Effector CD8-positive, alpha-beta T cell (primary cell): ENCODE results near the gene GPR150.

Source experiments
- DNase-seq: peaks from one replicate; lab custom pipeline; 2025; lab: John Stamatoyannopoulos, UW
- total RNA-seq, 4 experiments: gene quantifications; one replicate each; lab custom pipeline; 2026; lab: John Stamatoyannopoulos, UW

The GPR150 gene
- total RNA-seq, result 0 to 0.49 (median 0.28) reads per million in 4 experiments

- DNase-seq, result no peak
Observed at GRCh38 chr5:95620030-95620869, at the start of gene GPR150. GPR150 (plus strand) TSS chr5:95620087; CDS start chr5:95620276, 189 bp downstream.

DNA sequence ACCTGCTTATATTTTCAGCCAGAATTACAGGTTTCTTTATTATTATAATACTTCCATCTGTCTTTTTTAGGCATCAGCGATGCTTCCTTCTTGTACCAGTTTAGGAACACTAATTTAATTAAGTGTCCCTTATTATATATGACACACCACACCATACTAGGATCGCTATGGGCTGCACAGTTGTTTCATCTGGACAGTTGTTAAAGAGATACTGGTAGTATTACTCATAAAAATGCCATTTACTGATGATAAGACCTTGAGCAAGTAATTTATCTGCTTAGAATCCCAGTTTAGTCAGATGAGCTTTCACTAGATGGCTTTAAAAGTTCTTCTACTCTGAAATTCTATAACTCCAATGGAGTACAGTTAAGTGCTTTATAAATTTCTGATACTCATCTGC lies 47.9 kb upstream of the GPR150 start:
- no peak for DNase-seq

DNA sequence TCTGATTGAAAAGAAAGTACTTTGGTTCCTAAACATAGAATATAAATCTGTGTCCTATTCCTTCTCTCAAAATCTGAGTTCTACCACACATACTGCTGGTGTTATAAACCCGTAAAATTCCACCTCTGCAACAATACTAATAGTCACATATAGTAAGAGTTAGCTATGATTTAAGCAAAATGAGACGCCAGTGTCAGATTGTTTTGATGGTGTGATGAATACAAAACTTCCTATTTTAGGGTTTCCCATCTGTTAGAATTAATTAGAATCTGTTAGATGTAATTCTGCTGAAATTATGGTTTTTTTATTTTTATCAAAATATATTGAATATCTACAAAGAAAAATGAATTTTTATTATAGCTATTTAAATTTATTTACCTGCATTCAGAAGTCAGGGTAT lies 38.3 kb upstream of the GPR150 start:
- no peak for DNase-seq

GRCh38 chr5:95583992-95584391 lies 35.9 kb upstream of the GPR150 start:
- DNase-seq, result no peak

DNA sequence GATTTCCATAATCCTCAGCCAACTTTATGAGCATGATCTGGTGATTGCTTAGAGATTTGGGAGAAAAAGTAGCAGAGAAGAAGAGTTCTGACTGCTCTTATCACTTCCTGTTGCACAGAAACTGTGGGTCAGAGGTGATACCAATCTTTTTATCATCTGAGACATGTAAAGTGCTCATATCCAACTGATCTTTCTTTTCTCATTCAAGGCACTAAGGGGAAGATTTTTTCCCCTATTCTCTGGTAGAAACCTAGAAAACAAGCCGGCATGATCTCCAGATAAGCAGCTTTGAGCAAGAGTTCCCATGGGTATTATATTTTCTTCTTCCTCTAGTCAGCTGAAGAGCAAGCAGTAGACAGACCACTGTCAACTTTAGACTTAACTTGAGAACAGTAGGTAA lies 29.0 kb upstream of the GPR150 start:
- DNase-seq, result no peak

DNA sequence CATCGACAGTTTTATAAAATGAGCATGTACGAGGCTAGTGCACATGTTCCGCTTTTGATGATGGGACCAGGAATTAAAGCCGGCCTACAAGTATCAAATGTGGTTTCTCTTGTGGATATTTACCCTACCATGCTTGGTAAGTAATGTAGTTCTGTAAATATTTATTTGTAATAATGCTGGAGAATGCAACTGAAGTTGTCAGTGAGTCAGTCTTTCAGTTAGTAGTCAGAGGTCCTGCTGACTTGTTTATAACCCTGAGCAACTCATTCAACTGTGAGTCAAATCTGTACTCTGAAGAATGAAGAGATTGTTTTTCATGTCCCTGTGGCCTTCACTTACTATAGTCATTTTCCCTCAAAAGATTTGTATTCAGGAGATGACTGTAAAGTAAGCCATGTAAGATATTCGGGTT lies 28.4 kb upstream of the GPR150 start:
- DNase-seq, result no peak

- no peak for DNase-seq
Observed at GRCh38 chr5:95595289-95595931, 24.5 kb upstream of the GPR150 start.

- DNase-seq, result no peak
Observed at GRCh38 chr5:95599252-95599651, 20.6 kb upstream of the GPR150 start.

DNA sequence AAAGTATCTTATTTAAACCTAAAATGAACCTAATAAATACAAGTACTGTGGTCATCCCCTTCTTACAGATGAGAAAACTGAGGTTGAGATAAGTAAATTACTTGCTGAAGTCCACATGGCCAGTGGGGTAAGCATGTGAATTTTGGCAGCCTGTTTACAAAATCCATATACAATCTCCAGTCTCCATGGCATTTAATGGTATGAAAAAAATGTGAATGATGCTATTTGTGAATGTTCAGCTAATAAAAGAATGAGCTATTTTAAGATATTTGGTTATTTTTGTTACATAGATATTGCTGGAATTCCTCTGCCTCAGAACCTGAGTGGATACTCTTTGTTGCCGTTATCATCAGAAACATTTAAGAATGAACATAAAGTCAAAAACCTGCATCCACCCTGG lies 19.3 kb upstream of the GPR150 start:
- DNase-seq, result no peak

DNA sequence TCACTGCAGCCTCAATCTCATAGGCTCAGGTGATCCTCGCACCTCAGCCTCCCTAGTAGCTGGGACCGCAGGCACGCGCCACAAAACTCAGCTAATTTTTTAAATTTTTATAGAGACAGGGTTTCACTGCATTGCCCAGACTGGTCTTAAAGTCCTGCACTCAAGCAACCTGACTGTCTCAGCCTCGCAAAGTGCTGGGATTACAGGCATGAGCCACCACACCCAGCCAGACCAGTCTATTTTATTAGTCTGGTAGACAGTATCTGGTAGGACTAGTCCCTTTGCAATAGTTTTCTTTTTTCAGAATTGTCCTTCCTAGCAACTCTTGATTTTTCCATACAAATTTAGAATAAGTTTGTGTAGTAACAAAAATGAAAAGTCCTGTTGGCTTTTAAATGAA lies 14.1 kb upstream of the GPR150 start:
- no peak for DNase-seq

DNA sequence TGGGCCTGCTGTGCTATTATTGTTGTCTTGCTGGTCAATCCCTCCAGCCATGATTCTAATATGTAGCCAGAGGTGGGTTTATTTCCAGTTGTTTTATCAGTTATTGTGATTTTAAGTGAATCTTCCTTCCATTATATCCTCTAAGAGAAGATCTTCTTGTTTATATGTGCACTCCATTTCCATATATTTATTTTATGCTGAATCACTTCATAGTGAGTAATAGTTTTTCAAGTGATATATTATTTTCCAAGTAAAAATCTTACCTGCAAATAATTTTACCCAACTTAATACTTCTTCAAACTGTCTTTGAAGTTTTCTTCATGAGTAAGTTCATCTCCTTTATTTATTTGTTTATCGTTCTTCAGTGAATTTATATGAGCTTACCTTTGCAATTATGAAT lies 13.5 kb upstream of the GPR150 start:
- DNase-seq, result no peak

GRCh38 chr5:95609711-95610110 lies 10.2 kb upstream of the GPR150 start:
- no peak for DNase-seq

GRCh38 chr5:95610546-95610945 lies 9.3 kb upstream of the GPR150 start:
- DNase-seq, result no peak

GRCh38 chr5:95611396-95611795 lies 8.5 kb upstream of the GPR150 start:
- no peak for DNase-seq

GRCh38 chr5:95613514-95613913 lies 6.4 kb upstream of the GPR150 start:
- DNase-seq, result no peak

GRCh38 chr5:95615164-95615467 lies 4.8 kb upstream of the GPR150 start:
- DNase-seq, result no peak

GRCh38 chr5:95617057-95617456 lies 2.8 kb upstream of the GPR150 start:
- DNase-seq, result no peak

DNA sequence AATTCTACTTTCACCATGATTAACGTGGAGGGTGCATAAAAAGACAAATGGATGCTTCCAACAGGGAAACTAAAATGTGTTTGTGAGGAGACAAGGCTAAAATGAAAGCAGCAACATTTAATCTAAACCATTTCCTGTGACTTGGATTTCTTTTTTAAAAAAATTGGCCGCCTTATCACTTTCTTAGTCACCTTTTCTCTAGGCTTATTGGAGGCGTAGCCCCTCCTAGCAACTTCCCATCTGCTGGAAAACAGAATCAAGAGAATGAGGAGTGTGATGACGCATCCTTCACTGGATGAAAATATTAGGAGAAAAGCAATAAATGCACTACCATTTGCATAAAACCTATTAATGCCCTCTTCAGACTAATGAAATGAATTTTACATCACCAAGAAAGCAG lies 791 bp upstream of the GPR150 start:
- no peak for DNase-seq

DNA sequence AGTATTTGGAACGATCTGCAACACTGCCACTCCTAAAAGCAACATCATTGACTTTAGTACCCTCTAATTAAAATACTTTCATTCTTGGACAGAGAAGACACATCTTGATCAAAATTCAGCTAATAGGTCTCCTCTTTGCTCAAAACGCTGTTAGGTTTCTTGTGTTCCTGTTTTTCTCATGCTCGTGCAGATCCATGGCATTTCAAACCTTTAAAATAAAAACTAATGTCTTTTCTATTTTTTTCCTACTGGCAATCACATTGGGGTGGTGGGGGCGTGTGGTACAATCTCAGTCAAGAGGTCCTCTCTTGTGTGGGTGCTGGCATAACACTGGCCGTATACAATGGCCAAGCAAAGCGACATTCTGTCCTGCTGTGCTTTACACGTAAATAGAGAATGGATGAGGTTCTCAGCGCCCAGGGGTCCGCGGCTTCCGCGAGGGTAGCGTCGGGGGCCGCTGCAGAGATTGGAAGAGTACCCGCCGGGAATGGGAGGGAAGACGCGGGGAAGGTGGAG lies 315 bp upstream of the GPR150 start:
- DNase-seq, result no peak

- no peak for DNase-seq
Observed at GRCh38 chr5:95620870-95621838, 1.3 kb downstream of the GPR150 start.

DNA sequence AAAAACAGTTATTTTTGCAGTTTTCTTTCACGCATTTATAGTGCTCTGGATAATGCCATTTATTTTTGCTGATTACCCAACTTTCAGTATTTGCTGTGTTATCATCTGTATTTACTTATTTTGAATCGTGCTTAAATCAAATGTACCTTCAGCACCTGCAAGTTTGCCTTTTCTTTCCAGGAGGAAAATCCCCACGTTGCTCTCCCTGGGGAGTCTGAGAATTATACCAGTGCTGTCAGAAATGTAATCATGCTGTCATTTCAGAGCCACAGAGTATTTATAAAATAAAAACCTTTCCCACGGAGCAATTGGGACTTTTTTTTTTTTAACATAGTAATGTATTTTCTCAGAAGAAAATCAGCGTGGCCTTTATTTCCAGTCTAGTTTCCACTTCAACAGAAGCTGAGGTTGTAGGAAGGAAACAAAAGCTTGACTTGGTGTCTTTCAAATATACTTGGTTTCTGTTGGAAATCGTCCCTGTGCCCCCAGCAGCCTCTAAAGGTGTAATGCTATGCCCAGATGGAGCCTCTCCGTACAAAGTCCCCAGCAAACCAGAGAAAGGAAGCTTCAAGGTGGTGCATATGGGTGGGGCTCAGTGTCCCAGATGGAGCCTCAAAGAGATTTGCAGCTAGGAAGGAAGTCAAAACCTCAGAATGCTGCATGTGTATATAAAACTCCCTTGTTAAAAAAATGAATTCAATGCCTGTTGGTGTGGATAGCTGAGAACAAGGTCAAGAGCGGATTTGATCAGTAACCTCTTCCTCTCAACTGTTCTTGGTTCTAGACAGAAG lies 2.1 kb downstream of the GPR150 start:
- DNase-seq, result no peak
